Measurements from ENCODE around the gene C17orf113. TPM values are rescaled to one million over a fixed set of nuclear protein-coding genes. Genes with fewer than 3 reads are reported as not detected.

Gene C17orf113
- total RNA-seq, 2 donors from 2014 or later, result 0.33 to 0.93 TPM

DNA sequence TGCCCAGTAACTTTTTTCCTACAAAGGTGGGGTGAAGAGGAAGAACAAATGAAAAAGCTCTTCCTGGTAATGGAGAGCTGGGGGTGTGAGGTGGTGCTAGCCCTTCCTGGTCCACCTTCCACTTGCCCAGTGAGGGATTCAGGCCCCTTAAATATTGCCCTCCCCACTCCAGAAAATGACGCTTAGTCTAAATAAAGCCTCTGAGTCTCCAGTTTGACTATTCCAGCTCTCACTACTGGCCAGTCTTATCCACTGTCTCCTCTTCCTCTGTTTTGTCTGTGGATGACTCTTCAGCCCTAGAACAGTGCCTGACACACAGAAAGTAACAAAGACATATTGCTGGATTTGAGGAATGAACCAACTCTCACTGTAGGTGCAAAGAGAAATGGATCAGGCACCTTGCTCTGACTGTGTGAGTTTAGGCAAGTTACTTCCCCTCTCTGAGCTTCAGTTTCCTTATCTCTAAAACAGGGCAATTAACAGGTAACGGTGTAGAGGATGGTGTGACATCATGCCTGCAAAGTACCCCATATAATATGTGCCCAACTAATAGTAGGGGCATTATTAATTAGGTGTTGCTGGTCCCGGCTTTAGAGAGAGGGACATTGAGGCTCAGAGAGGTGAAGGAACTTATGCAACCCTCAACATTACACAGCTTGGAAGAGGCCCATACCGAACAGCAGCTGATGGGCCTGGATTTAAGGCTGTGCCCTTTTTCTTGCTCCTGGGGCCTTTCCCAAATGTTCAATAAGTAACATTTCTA lies 26.6 kb upstream of the C17orf113 start:
- intact Hi-C loops (cut with DNase I), result no loop called here
- DNase-seq (ENCODE audit: low spot score), result no peak

GRCh38 chr17:42075789-42076188 lies 25.4 kb upstream of the C17orf113 start:
- no peak for DNase-seq (ENCODE audit: low spot score)
- intact Hi-C loops (cut with DNase I), result no loop called here

DNA sequence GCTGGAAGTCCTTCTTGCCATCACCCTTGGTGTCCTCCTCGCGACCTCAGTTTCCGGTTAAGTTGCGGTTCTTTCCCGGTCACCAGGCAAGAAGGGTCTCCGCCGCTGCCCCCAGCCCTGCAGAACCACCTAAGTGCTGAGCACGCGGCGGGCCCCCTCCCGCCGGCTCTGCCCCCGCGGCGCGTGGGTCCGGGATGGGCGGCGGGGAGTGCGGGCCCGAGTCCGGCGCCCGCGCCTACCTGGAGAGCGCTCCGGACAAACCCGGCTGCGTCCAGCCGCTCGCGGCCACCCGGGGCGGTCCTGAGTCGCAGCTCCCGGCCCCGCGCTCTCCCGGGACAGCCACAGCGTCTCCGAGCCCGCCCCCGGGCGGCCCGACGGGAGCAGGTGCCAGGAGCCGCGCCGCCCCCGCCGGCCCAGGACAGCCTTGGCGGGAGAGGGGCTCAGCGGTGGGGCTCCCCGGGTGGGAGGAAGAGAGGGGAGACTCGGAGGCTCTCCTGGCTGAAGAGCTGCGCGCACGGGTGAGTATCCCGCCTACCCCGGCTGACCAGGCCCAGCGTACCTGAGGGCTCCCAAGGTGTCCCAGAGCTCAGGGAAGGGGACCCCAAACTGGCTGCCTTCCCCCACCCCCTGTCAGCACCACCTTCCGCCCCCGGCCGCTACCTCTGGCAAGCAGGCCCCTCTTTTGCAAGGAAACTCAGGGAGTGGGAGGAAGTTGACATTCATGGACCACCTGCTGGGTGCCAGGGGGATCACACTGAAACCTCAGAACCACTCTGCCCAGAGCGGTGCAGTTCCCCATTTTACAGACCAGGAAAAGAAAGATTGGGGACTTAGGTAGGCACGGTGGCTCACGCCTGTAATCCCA lies 22.2 kb upstream of the C17orf113 start:
- intact Hi-C loops (cut with DNase I), result loop anchor here in 1 of 2 donors (2.0 kb wide), 1 partner anchor 44 kb away; no protein-coding TSS in a partner anchor
- DNase-seq (ENCODE audit: low spot score), result no peak

DNA sequence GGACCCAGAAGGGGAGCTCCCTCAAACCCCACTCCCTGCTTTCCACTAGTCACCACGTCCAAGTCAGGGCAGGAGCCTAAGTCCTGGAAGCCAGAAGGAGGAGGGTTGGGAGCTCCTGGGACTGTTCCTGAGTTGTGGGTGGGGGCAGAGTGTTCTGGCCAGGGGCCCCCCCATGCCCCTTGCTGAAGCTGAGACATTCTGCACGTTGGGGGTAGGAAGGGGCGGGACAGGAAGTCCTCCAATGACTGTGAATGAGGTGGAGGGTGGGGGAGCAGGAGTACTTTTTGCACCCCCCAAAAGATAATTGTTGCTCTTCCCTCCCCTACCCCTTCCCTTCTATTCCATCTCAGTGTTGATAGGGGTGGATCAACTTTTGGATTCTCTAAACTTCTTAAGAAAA lies 21.4 kb upstream of the C17orf113 start:
- intact Hi-C loops (cut with DNase I), result loop anchor here in 1 of 2 donors (2.0 kb wide), 1 partner anchor 43 kb away; no protein-coding TSS in a partner anchor
- no peak for DNase-seq (ENCODE audit: low spot score)

GRCh38 chr17:42068979-42069378 lies 18.6 kb upstream of the C17orf113 start:
- DNase-seq (ENCODE audit: low spot score), result no peak
- intact Hi-C loops (cut with DNase I), result loop anchor here in 1 of 2 donors (5.0 kb wide), 1 partner anchor 843 kb away; no protein-coding TSS in a partner anchor

GRCh38 chr17:42067371-42068091 lies 17.1 kb upstream of the C17orf113 start:
- intact Hi-C loops (cut with DNase I), result loop anchor here in 1 of 2 donors (5.0 kb wide), 1 partner anchor 845 kb away; no protein-coding TSS in a partner anchor
- DNase-seq (ENCODE audit: low spot score), result peak; percentile 88

- intact Hi-C loops (cut with DNase I), result loop anchor here in 1 of 2 donors (5.0 kb wide), 1 partner anchor 847 kb away; no protein-coding TSS in a partner anchor
- DNase-seq (ENCODE audit: low spot score), result no peak
Observed at GRCh38 chr17:42065201-42065600, 14.8 kb upstream of the C17orf113 start.

DNA sequence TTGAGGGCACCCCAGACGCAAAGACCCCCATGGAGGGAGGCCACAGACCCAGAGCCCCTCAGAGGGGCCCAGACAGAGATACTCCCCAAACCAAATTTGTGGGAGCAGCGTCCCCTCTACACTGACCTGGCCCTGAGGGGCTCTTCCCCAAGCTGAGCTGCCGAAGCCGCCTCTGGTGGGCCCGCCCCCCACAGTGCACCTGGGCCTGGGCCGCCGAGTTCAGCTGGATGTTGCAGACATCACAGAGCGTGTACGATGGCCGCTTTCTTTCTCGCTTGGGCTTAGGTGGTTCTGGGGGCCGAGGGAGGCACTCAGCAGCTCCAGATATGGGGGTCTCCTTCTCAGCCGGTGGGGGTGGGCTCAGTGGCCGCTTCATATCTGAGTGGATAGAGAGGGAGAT lies 12.3 kb upstream of the C17orf113 start:
- no peak for DNase-seq (ENCODE audit: low spot score)
- intact Hi-C loops (cut with DNase I), result no loop called here

DNA sequence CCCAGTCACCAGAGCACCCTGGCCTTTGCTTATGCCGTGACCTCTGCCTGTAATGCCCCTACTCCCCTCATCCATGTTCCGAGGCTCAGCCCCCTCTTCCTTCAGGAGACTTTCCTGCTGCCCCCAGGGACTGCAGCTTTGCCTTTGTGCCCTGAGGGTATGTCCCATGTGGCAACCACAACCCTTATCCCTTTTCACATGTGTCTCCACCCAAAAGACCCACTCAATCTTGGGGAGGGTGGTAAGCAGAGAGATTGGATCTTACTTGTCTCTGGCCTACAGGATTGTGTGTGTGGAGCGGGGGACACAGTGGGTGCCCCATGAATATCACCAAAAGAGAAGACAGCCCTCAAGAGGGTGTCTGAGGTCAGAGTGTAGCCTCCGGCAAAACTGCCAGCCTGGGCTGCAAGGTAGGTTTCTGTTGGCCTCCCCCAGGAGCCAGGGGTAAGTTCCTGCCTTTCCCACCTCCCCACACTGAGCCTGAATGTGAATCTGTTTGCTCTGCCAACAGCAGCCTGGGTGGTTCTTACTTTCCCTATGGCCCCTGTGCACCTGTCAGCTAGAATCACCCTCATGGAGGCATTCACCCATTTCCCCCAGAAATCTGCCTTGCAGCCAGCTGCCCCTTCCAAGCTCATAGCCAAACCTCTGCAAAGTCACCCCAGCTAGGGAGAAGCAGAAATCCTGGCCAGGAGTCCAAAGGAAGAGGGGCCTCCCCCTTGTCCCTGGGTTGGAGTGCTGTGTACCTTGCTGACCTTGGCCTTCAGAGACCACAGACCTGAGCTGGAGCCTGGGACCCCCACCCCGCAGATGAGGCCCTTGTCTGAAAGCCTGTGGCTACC lies 11.5 kb upstream of the C17orf113 start:
- intact Hi-C loops (cut with DNase I), result no loop called here
- no peak for DNase-seq (ENCODE audit: low spot score)

DNA sequence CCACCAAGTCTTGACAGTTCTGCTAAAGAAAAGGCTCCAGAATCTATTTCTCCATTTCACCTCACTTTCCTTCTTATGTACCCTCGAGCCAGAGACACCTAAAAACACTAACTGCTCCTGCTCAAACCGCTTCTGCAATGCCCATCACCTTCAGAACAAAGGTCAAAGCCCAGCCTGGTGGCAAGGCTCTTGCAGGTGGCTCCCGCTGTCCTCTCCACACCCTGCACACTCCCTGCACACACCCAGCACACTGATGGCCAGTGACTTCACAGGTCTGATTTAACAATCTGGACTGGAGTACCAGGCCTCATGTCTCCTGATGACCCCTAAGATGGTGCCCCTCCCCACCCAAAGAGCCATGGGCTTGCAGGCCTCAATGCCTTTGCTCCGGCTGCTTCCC lies 9.8 kb upstream of the C17orf113 start:
- intact Hi-C loops (cut with DNase I), result no loop called here
- DNase-seq (ENCODE audit: low spot score), result no peak

DNA sequence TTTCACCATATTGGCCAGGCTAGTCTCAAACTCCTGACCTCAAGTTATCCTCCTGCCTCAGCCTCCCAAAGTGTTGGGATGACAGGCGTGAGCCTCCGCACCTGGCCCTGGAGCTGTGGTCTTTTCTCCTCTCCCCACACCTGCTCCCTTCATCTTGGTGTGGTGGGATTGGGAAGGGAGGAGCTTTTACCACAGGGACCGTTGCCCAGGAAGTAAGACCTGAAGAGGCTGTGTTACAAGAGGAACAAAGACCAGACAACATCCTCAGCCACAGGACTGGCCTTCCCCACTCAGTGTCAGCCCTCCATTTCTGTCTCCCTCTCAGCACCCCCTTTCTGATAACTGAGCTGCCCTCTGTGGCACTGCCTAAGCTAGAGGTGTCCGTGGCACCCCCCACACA lies 9.4 kb upstream of the C17orf113 start:
- intact Hi-C loops (cut with DNase I), result loop anchor here in 1 of 2 donors (5.0 kb wide), 1 partner anchor 108 kb away; no protein-coding TSS in a partner anchor
- no peak for DNase-seq (ENCODE audit: low spot score)

- intact Hi-C loops (cut with DNase I), result loop anchor here in 1 of 2 donors (5.0 kb wide), 1 partner anchor 106 kb away; no protein-coding TSS in a partner anchor
- DNase-seq (ENCODE audit: low spot score), result no peak
Observed at GRCh38 chr17:42058063-42058462, 7.7 kb upstream of the C17orf113 start.

- no peak for DNase-seq (ENCODE audit: low spot score)
- intact Hi-C loops (cut with DNase I), result loop anchor here in 1 of 2 donors (5.0 kb wide), 1 partner anchor 104 kb away; no protein-coding TSS in a partner anchor
Observed at GRCh38 chr17:42056635-42057034, 6.2 kb upstream of the C17orf113 start.

DNA sequence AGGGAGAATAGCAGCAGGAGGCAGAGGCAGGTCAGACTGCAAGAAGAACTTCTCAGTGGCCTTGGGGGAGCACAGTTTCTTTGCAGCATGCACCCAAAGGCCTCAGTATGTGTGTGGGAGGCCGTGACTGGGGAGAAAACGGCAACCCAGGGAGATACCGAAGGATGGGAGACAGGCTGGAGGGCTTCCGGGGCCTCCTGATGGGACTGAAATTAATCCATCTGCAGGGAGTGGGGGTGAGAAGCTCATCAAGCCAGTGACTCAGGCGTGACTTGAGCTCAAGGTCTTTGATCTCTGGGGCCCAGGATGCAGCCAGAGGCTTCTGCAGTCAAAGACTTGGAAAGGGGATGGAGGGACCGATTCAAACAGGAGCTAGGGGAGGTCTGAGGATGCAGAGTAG lies 5.1 kb upstream of the C17orf113 start:
- DNase-seq (ENCODE audit: low spot score), result no peak
- intact Hi-C loops (cut with DNase I), result loop anchor here in 1 of 2 donors (5.0 kb wide), 1 partner anchor 103 kb away; no protein-coding TSS in a partner anchor

GRCh38 chr17:42055027-42055426 lies 4.6 kb upstream of the C17orf113 start:
- intact Hi-C loops (cut with DNase I), result loop anchor here in 1 of 2 donors (5.0 kb wide), 1 partner anchor 103 kb away; no protein-coding TSS in a partner anchor
- DNase-seq (ENCODE audit: low spot score), result no peak

- intact Hi-C loops (cut with DNase I), result no loop called here
Observed at GRCh38 chr17:42053731-42054500, 3.5 kb upstream of the C17orf113 start.

DNA sequence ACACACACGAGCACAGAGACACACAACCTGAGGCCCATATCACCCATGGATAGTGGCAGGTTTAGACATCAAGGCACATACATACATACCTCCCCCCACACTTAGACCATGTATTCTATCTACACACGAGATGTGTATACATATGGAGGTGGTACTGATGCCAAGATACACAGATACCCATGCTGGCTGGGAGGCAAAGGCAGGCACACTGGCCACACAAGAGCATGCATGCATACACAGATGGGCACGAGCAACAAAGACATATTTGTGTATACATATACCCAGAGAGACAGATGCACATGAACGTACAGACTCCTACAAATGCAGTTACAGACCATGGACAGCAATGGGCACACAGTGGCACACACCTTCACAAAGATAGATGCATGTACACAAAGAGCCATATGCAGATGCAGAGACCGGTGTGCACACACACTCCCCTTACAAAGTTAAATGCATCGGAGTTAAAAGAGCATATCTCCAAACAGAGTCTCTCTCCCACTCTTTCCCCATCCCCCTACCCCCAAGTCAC lies 2.0 kb upstream of the C17orf113 start:
- no peak for DNase-seq (ENCODE audit: low spot score)
- intact Hi-C loops (cut with DNase I), result no loop called here

More at GRCh38 chr17:42053731-42054500, 3.5 kb upstream of the C17orf113 start:
- DNase-seq (ENCODE audit: low spot score), result no peak
